HG03439 (cell line): ENCODE measurements around the gene RPL36AL.
"Not testable (repeated sequence)": the region's sequence is repeated elsewhere in the genome, so short reads cannot be mapped to it uniquely, and the experiment has no call there.

Source experiments
- ATAC-seq: cut with Tn5 transposase; IDR thresholded peaks from one replicate; pipeline ENCODE4 v1.9.1; 2021; ENCODE audit warnings: mild to moderate bottlenecking, moderate library complexity; ENCODE audit not compliant: unreplicated experiment

The RPL36AL gene

GRCh38 chr14:49619730-49620129 is 696 bp downstream of the RPL36AL start:
- ATAC-seq: no peak

- ATAC-seq: not testable (repeated sequence)
Measured at GRCh38 chr14:49619273-49619672, 1.2 kb downstream of the RPL36AL start.

- ATAC-seq: no peak
Measured at GRCh38 chr14:49617852-49618519, 2.4 kb downstream of the RPL36AL start.

DNA sequence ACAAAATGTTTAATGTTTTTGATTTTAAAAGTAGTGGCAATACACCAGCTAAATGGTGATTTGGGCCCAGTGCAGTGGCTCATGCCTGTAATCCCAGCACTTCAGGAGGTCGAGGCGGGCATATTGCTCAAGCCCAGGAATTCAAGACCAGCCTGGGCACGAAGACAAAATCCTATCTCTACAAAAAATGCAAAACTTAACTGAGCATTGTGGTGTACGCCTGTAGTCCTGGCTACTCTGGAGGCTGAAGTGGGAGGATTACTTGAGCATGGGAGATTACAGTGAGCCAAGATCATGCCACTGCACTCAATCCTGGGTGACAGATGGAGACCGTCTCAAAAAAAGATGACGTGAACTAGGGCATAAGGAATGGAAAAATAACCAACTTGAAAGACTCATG is 4.7 kb downstream of the RPL36AL start:
- ATAC-seq: no peak

DNA sequence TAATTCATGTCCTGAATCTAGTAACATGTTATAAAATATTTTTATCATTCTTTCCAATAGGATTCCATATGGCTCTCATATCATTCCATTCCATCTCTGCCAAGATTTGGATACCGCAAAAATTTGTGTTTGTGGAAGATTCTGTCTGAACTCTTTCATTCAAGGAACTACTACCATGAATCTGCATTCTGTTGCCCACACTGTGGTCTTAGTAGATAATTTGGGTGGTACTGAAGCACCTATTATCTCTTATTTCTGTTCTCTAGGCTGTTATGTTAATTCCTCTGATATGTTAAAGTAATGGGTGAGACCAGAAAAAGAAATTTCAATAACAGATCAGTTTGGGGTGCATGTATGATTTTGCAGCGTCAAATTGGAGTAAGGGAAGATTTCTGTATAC is 6.2 kb downstream of the RPL36AL start:
- no peak for ATAC-seq

GRCh38 chr14:49612671-49613070 is 7.8 kb downstream of the RPL36AL start:
- ATAC-seq: no peak

- no peak for ATAC-seq
Measured at GRCh38 chr14:49612251-49612650, 8.2 kb downstream of the RPL36AL start.

DNA sequence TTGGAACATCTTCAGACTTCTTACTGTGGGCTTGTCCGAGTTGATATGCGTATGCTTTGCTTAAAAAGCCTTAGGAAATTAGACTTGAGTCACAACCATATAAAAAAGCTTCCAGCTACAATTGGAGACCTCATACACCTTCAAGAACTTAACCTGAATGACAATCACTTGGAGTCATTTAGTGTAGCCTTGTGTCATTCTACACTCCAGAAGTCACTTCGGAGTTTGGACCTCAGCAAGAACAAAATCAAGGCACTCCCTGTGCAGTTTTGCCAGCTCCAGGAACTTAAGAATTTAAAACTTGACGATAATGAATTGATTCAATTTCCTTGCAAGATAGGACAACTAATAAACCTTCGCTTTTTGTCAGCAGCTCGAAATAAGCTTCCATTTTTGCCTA is 12.8 kb downstream of the RPL36AL start:
- no peak for ATAC-seq

- peak; percentile 64 for ATAC-seq
Measured at GRCh38 chr14:49598485-49599300, 21.7 kb downstream of the RPL36AL start, which contains the start of gene LRR1. TSS of gene LRR1 (plus strand) at chr14:49598940. CDS start at chr14:49599021, 81 bp downstream.

DNA sequence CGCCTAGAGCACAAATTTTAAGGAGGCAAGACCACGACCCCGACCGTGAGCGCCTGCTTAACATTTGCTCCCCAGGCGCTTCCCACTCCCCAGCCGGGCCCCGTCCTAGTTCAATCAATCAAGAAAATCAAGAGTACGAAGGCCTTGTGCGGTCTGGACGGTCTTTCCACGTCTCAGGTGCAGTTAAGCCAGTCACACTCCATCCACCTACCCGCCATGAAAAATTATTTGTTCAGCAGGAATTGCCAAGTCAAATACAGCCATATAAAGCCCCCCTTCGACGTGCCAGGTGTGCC is 22.3 kb downstream of the RPL36AL start:
- ATAC-seq: no peak

DNA sequence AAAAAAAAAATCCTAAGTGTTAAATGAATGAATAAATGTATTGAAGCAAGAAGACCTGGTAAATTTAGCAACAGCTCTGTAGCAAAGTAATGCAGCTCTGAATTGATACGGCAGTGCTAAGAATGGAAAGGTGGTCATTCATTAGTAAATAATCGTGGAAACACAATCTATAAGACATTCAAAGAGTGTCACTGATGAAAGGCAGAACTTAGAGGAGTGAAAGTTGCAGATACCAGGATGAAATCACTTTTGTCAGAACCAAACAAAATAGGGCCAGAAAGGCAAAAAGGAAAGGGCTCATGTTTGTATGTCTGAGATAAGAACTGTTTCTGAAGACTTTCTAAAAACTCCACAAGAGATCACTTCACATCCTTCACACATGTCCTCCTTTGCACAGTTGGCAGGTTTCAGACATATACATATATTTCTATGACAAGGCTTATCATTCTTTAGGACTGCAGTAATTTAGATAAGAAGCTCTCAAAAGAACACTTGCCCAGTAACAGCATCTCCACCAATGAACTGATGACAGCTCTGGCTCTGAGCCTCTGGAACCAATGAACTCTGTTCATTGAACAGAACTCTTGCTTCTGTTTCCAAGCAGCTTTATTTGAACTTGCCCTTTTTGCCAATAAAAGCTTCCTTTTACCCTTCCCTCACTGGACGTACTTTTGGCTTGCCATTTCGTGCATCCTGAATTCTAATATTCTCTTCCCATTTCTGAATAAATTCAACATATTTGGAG is 25.9 kb downstream of the RPL36AL start:
- ATAC-seq: peak; percentile 24

- ATAC-seq: no peak
Measured at GRCh38 chr14:49593016-49593415, 27.4 kb downstream of the RPL36AL start.

DNA sequence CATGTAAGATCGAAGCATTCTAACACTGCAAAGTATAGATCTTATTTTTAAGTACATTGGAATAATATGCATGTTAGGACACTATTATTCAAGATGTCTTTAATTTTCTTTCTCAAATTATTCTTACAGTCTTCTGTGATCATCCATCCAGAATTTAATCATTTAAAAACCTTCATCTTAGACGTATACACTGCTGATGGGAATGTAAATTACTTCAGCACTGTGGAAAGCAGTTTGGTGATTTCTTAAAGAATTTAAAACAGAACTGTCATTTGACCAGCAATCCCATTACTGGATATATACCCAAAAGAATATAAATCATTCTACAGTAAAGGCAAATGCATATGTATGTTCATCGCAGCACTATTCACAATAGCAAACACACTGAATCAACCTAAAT is 31.0 kb downstream of the RPL36AL start:
- ATAC-seq: no peak

DNA sequence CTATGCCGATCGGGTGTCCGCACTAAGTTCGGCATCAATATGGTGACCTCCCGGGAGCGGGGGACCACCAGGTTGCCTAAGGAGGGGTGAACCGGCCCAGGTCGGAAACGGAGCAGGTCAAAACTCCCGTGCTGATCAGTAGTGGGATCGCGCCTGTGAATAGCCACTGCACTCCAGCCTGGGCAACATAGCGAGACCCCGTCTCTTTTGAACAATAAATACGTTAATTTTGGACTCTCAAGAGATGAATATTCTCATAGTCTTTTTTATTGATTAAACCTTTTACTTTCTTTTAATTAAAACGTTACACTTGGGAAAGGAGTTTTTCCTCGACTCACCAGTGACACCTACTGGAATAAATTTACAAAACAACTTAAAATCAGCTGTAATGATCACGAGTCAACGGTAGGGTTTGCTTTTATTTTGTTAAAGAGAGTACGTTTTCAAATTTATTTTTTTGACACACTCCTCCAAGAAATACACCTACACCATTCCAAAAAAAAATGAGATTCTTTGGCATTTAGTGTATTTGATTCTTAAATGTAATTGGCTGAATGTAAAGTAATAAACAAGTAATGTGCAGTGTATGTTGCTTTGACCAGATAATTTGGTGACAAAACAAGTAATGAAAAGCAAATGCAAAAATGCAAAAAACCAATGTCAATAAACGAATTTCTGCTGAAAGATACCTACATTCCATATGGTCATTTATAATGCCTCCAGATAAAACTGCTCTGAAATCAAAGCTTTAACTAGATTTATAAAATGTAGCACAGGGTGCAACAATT is 33.6 kb downstream of the RPL36AL start:
- peak; percentile 53 for ATAC-seq

DNA sequence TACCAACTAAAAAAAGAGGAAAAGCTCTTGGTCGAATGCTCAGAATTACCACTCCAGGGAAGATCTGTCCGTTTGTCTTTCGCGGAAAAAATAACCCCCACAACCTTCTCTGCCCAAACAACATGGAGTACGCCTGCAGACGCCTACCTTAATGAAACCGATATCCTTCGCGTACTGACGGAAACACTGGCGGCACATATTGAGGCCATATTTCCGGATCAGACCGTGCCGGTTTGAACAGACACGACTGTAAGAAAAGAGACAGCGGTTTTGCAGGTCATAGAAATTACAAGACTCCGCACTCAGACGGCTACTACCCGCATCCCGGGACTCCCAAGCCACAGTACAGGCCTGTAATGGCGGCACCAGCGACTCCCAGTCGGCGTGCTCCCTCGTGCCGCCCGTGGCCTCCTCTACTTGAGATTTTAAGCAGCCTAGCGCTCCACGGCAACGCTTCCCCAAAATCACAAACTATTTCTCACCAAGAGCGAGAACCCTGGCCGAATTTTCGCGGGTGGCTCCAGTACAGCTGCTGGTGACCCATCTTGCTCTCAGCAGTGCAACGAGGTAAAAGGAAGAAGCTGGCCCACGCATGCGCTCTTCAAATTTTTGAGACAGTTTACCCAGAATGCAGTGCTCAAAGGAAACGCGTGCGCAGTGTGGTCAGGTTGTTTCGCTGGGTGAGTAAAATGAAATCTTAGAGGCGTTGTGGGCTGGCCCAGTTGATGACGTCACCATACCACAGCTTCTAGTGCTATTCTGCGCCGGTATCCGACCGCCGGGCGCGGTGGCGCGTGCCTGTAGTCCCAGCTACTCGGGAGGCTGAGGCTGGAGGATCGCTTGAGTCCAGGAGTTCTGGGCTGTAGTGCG is 34.4 kb downstream of the RPL36AL start, which contains the start of gene RPS29:
Gene RPS29, minus strand, starts transcription at position 578 of the 870 bp plus-strand sequence. Its CDS starts 34 bp downstream, at position 544.
- ATAC-seq: peak; percentile 92

GRCh38 chr14:49584981-49585640 is 35.3 kb downstream of the RPL36AL start:
- ATAC-seq: not testable (repeated sequence)

DNA sequence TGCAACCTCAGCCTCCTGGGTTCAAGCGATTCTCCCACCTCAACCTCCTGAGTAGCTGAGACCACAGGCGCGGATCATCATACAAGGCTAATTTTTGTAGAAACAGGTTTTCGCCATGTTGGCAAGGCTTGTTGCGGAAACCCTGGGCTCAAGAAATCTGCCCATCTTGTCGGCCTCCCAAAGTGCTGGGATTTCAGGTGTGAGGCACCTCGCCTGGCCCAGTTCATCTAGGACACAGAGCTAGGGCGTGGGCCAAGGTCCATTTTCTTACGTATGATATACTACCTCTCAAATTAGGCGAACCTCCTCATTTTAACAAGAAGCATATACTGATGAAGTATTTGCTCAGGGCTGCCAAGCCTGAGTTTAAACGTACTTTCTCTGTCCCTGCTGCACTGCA is 36.4 kb downstream of the RPL36AL start:
- no peak for ATAC-seq

DNA sequence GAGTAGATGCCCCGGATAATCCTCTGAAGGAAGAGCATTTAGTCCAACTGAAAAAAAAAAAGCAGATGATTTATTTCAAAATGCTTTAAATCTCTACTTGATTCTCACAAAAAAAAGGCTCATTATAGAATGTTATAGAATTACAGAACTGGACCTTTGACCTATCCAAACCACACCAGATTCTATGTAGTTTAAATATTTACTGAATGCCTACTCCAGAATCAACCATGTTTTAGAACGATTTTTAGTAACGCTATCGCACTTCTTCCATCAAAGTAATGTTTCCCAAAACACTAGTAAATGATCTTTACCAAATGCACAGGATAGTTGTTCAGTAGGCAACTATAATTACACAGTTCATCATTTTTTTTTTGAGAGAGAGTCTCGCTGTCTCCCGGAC is 36.8 kb downstream of the RPL36AL start:
- ATAC-seq: no peak
